DND-41 (cell line): ENCODE results near the gene DOCK7.
"Not testable (repeated sequence)": the region's sequence is repeated elsewhere in the genome, so short reads cannot be mapped to it uniquely, and the experiment has no call there.

Experiments
- ATAC-seq: fragments of 200-7000 bp; cut with Tn5 transposase; 3 replicates; pipeline ENCODE4 v1.9.1; 2021; ENCODE audit warnings: low read depth; ENCODE audit not compliant: insufficient read depth
- DNase-seq: peaks from one replicate; pipeline ENCODE4 v3.0.0-alpha.2; 2020
- H2AFZ ChIP-seq: 2 replicates; pipeline ENCODE4 v1.6.0; 2012; ENCODE audit warnings: low read depth, low read length
- H3K27ac ChIP-seq: 2 replicates; pipeline ENCODE4 v1.5.1; 2012; ENCODE audit warnings: low read length, inconsistent platforms
- H3K27me3 ChIP-seq: fragments of 200-600 bp; sonication (generic); 2 replicates; pipeline ENCODE4 v1.6.0; 2012; ENCODE audit warnings: low read length, mild to moderate bottlenecking, inconsistent platforms; ENCODE audit not compliant: insufficient read depth, poor library complexity
- H3K36me3 ChIP-seq: 2 replicates; pipeline ENCODE4 v1.5.1; 2012; ENCODE audit warnings: low read length, inconsistent platforms; ENCODE audit not compliant: insufficient read depth
- H3K4me1 ChIP-seq: 2 replicates; pipeline ENCODE4 v1.5.1; 2012; ENCODE audit warnings: mild to moderate bottlenecking, low read length; ENCODE audit not compliant: insufficient read depth
- H3K4me2 ChIP-seq: 2 replicates; pipeline ENCODE4 v1.6.0; 2012; ENCODE audit warnings: mild to moderate bottlenecking, moderate library complexity, low read length, inconsistent platforms; ENCODE audit not compliant: insufficient read depth
- H3K4me3 ChIP-seq, 2 experiments: fragments of 200-600 bp in 1 of 2; shearing (Covaris generic) in 1 of 2; 2 replicates each; pipeline ENCODE4 v1.5.1; 2012 to 2016; ENCODE audit warnings: inconsistent platforms in 2 of 2, low read length in 2 of 2, mild to moderate bottlenecking in 2 of 2, low read depth in 1 of 2, moderate library complexity in 1 of 2
- H3K79me2 ChIP-seq: 2 replicates; pipeline ENCODE4 v1.6.0; 2012; ENCODE audit warnings: low read length, inconsistent platforms; ENCODE audit not compliant: insufficient read depth
- H3K9ac ChIP-seq: 2 replicates; pipeline ENCODE4 v1.6.0; 2012; ENCODE audit warnings: low read depth, mild to moderate bottlenecking, inconsistent platforms, low read length, moderate library complexity
- H3K9me3 ChIP-seq: 2 replicates; pipeline ENCODE4 v1.5.1; 2012; ENCODE audit warnings: low read length, moderate library complexity, mild to moderate bottlenecking, inconsistent platforms; ENCODE audit not compliant: insufficient read depth, severe bottlenecking
- H4K20me1 ChIP-seq: 2 replicates; pipeline ENCODE4 v1.6.0; 2012; ENCODE audit warnings: low read length; ENCODE audit not compliant: insufficient read depth
- CTCF ChIP-seq: IDR thresholded peaks from 2 replicates; pipeline ENCODE4 v1.5.1; 2012; ENCODE audit warnings: borderline replicate concordance, low read length, moderate library complexity, mild to moderate bottlenecking; ENCODE audit not compliant: poor library complexity, severe bottlenecking; ENCODE audit errors: extremely low read depth
- EZH2 ChIP-seq: IDR thresholded peaks from 3 replicates; pipeline ENCODE4 v1.6.1; 2012; ENCODE audit warnings: borderline replicate concordance, low read depth, mild to moderate bottlenecking, moderate library complexity, low read length, inconsistent platforms; ENCODE audit not compliant: severe bottlenecking

The DOCK7 gene

DNA sequence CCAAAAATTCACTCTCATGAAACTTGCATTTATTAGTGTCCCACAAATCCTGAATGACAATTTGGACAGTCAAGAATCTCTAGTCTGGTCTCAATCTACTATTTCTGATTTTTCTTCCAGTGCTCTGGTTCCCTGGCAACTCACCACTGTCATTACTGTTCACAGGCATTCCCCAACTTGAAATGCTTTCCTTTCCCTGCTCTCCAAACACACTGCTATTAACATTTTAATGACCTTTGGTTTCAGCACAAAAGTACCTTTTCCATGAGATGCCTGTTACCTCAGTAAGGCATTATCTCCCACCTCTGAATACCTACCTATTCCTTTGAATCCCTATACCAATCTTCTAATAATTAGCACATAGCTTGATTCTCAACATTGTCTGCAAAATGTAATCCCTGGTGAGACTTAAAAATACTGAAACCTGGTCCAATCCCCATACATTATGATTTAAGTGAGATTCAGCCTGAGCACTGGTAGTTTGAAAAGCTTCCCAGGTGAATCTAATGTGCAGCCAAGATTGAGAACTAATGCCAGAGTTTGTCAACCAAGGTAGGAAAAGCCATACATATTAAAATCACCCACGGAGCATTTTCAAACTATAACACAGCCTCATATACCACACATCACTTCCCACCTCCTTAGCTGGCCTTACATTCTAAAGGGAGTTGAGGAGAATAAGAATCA is 102.6 kb downstream of the DOCK7 start:
- H3K79me2 ChIP-seq, result no peaks in the 10 kb centered on the region
- H3K9ac ChIP-seq, result no peak overlapping the region
- no peak overlapping the region for H3K27ac ChIP-seq
- H3K27me3 ChIP-seq, result no peaks in the 10 kb centered on the region
- no peak for TF ChIP-seq EZH2
- TF ChIP-seq CTCF, result no peak
- no peaks in the 10 kb centered on the region for H3K9me3 ChIP-seq
- no peaks in the 10 kb centered on the region for H3K4me1 ChIP-seq
- no peak overlapping the region for H2AFZ ChIP-seq
- no peaks in the 10 kb centered on the region for H4K20me1 ChIP-seq
- H3K4me2 ChIP-seq, result no peak overlapping the region
- DNase-seq, result no peak
- no peaks in the 10 kb centered on the region; the same call in 1 of the 2 replicates for H3K36me3 ChIP-seq
- H3K4me3 ChIP-seq, result no peak overlapping the region
- ATAC-seq, result no peak

GRCh38 chr1:62573675-62574074 is 114.5 kb downstream of the DOCK7 start:
- H3K4me1 ChIP-seq, result no peaks in the 10 kb centered on the region
- no peak for DNase-seq
- H3K9me3 ChIP-seq, result no peaks in the 10 kb centered on the region

DNA sequence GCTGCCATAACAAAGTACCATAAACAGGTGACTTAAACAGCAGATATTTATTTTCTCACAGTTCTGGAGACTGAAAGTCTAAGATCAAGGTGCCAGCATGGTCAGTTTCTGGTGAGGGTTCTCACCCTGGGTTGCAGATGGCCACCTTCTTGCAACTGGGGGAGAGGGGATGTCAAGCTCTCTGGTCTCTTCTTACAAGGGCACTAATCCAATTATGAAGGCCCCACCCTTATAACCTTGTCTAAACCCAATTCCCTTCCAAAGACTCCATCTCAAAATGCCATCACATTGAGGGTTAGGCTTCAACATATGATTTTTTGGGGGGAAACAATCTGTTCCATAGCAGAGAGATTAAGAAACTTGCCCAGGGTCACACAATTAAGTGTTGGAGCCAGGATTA is 115.7 kb downstream of the DOCK7 start:
- no peaks in the 10 kb centered on the region for H3K4me1 ChIP-seq
- H3K27me3 ChIP-seq, result no peaks in the 10 kb centered on the region
- H3K79me2 ChIP-seq, result no peaks in the 10 kb centered on the region
- TF ChIP-seq EZH2 (no peak), CTCF (no peak)
- DNase-seq (no peak), ATAC-seq (no peak)
- H2AFZ ChIP-seq, result no peak overlapping the region
- no peak overlapping the region for H3K9ac ChIP-seq
- no peak overlapping the region for H3K4me3 ChIP-seq
- H3K27ac ChIP-seq, result no peak overlapping the region
- H4K20me1 ChIP-seq, result no peaks in the 10 kb centered on the region
- no peak overlapping the region for H3K4me2 ChIP-seq
- H3K9me3 ChIP-seq, result no peaks in the 10 kb centered on the region
- peaks cover 11% of the 10 kb centered on the region; the same call in 1 of the 2 replicates for H3K36me3 ChIP-seq

More at GRCh38 chr1:62573675-62574074, 114.5 kb downstream of the DOCK7 start:
- H3K4me3 ChIP-seq, result no peak overlapping the region
- TF ChIP-seq EZH2 (no peak), CTCF (no peak)
- no peak overlapping the region for H3K4me2 ChIP-seq
- no peak for ATAC-seq
- H2AFZ ChIP-seq, result no peak overlapping the region
- peaks cover 11% of the 10 kb centered on the region; the same call in 1 of the 2 replicates for H3K36me3 ChIP-seq
- no peaks in the 10 kb centered on the region for H4K20me1 ChIP-seq
- H3K9ac ChIP-seq, result no peak overlapping the region
- no peaks in the 10 kb centered on the region for H3K27me3 ChIP-seq
- H3K79me2 ChIP-seq, result no peaks in the 10 kb centered on the region
- no peak overlapping the region for H3K27ac ChIP-seq

DNA sequence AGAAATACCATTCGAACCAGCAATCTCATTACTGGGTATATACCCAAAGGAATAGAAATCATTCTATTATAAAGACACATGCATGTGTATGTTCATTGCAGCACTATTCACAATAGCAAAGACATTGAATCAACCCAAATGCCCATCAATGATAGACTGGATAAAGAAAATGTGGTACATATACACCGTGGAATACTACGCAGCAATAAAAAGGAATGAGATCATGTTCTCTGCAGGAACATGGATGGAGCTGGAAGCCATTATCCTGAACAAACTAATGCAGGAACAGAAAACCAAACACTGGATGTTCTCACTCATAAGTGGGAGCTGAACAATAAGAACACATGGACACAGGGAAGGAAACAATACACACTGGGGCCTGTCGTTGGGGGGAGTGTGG is 116.7 kb downstream of the DOCK7 start:
- not testable (repeated sequence) for H3K4me1 ChIP-seq, ATAC-seq, DNase-seq, H3K27ac ChIP-seq, H4K20me1 ChIP-seq, H3K79me2 ChIP-seq, H3K9ac ChIP-seq, H3K4me3 ChIP-seq, H3K4me2 ChIP-seq, H3K36me3 ChIP-seq, H3K27me3 ChIP-seq, H2AFZ ChIP-seq, H3K9me3 ChIP-seq

DNA sequence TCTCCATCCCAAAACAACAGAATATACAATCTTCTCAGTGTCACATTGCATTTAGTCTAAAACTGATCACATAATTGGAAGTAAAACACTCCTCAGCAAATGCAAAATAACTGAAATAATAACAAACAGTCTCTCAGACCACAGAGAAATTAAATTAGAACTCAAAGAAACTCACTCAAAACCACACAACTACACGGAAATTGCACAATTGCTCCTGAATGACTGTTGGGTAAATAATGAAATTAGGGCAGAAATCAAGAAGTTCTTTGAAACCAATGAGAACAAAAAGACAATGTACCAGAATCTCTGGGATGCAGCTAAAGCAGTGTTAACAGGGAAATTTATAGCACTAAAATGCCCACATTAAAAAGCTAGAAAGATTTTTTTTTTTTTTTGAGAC is 120.3 kb downstream of the DOCK7 start:
- not testable (repeated sequence) for DNase-seq, ATAC-seq, H3K9me3 ChIP-seq, H4K20me1 ChIP-seq, H3K9ac ChIP-seq, H3K4me3 ChIP-seq, H3K27me3 ChIP-seq, H2AFZ ChIP-seq, H3K36me3 ChIP-seq, H3K4me2 ChIP-seq, H3K79me2 ChIP-seq, H3K27ac ChIP-seq, H3K4me1 ChIP-seq

DNA sequence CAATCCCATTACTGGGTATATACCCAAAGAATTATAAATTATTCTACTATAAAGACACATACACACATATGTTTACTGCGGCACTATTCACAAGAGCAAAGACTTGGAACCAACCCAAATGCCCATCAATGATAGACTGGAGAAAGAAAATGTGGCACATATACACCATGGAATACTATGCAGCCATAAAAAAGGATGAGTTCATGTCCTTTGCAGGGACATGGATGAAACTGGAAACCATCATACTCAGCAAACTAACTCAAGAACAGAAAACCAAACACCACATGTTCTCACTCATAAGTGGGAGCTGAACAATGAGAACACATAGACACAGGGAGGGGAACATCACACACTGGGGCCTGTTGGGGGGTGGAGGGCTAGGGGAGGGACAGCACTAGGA is 121.0 kb downstream of the DOCK7 start:
- not testable (repeated sequence) for H3K36me3 ChIP-seq, H2AFZ ChIP-seq, H3K4me2 ChIP-seq, ATAC-seq, H3K27ac ChIP-seq, DNase-seq, H4K20me1 ChIP-seq, H3K9me3 ChIP-seq, H3K4me3 ChIP-seq, H3K27me3 ChIP-seq, H3K9ac ChIP-seq, H3K79me2 ChIP-seq, H3K4me1 ChIP-seq
